Liver (tissue), 3 donors: ENCODE results near the gene AMBRA1.

ENCODE experiments used
- ATF3 ChIP-seq: IDR thresholded peaks from 2 replicates; pipeline ENCODE4 v1.6.1; 2016; ENCODE audit warnings: antibody characterized with exemption
- CTCF ChIP-seq: fragments of 150-350 bp; IDR thresholded peaks from 2 replicates; pipeline ENCODE4 v1.5.1; 2017; ENCODE audit warnings: improper control_type of control experiment, low read depth, low read length; ENCODE audit not compliant: missing input control
- EGR1 ChIP-seq, 2 donors: IDR thresholded peaks; 2 replicates each; pipeline ENCODE4 v1.6.1; 2016 to 2018; ENCODE audit warnings: antibody characterized with exemption in 2 of 2, low read depth in 2 of 2
- FOXA1 ChIP-seq: IDR thresholded peaks from 2 replicates; pipeline ENCODE4 v1.6.1; 2016; ENCODE audit warnings: antibody characterized with exemption
- GABPA ChIP-seq, 2 donors: IDR thresholded peaks in 1 of 2; conservative IDR thresholded peaks in 1 of 2; 2 replicates each; pipeline ENCODE4 v1.6.1; 2016; ENCODE audit warnings: antibody characterized with exemption in 2 of 2, mild to moderate bottlenecking in 1 of 2, moderate library complexity in 1 of 2
- HNF4G ChIP-seq: IDR thresholded peaks from 2 replicates; pipeline ENCODE4 v1.6.1; 2016; ENCODE audit warnings: antibody characterized with exemption
- JUND ChIP-seq, 2 donors: IDR thresholded peaks; 2 replicates each; pipeline ENCODE4 v1.6.1; 2016; ENCODE audit warnings: antibody characterized with exemption in 2 of 2
- MAX ChIP-seq: IDR thresholded peaks from 2 replicates; pipeline ENCODE4 v1.6.1; 2016; ENCODE audit warnings: antibody characterized with exemption
- RAD21 ChIP-seq, 2 donors: IDR thresholded peaks; 2 replicates each; pipeline ENCODE4 v1.6.1; 2016; ENCODE audit warnings: antibody characterized with exemption in 2 of 2, mild to moderate bottlenecking in 2 of 2
- REST ChIP-seq: IDR thresholded peaks from 2 replicates; pipeline ENCODE4 v1.6.1; 2016; ENCODE audit warnings: antibody characterized with exemption, mild to moderate bottlenecking
- TAF1 ChIP-seq: conservative IDR thresholded peaks from 2 replicates; pipeline ENCODE4 v1.6.1; 2016; ENCODE audit warnings: antibody characterized with exemption, mild to moderate bottlenecking
- YY1 ChIP-seq: IDR thresholded peaks from 2 replicates; pipeline ENCODE4 v1.6.1; 2016; ENCODE audit warnings: antibody characterized with exemption, mild to moderate bottlenecking
- ZBTB33 ChIP-seq: IDR thresholded peaks from 2 replicates; pipeline ENCODE4 v1.6.1; 2016; ENCODE audit warnings: antibody characterized with exemption
- donor health status: healthy.
- donor health status: healthy.

GRCh38 chr11:46630237-46630636 lies 36.4 kb upstream of the AMBRA1 start:
- TF ChIP-seq CTCF (no peak), MAX (no peak), YY1 (no peak), ZBTB33 (no peak), ATF3 (no peak), GABPA (IDR thresholded peaks at IDR 0.05 in 1 of 2, conservative IDR thresholded peaks at IDR 0.05 in 1 of 2) (no peak), JUND (IDR thresholded peaks at IDR 0.05) (no peak), TAF1 (no peak), RAD21 (IDR thresholded peaks at IDR 0.05) (no peak), FOXA1 (no peak), REST (no peak), EGR1 (IDR thresholded peaks at IDR 0.05; ENCODE audit: low read depth in 2 of 2) (no peak), HNF4G (no peak)
